ENCODE results near the gene CPSF3.

CPSF3 gene

GRCh38 chr2:9422321-9423099 is 944 bp upstream of the CPSF3 start:
- peak; percentile 29 to 47 for DNase-seq

- peak in 1 of 2 donors; percentile 34 for DNase-seq
Measured at GRCh38 chr2:9423922-9424272, 443 bp downstream of the CPSF3 start.

GRCh38 chr2:9424447-9425164 is 1.2 kb downstream of the CPSF3 start:
- DNase-seq, result no peak

GRCh38 chr2:9428965-9429577 is 5.6 kb downstream of the CPSF3 start:
- no peak for DNase-seq

- no peak for DNase-seq
Measured at GRCh38 chr2:9430316-9431293, 7.2 kb downstream of the CPSF3 start.

GRCh38 chr2:9434489-9434888 is 11.0 kb downstream of the CPSF3 start:
- DNase-seq, result no peak

GRCh38 chr2:9439536-9439935 is 16.1 kb downstream of the CPSF3 start:
- no peak for DNase-seq

- no peak for DNase-seq
Measured at GRCh38 chr2:9440058-9440727, 16.7 kb downstream of the CPSF3 start.

GRCh38 chr2:9441556-9441955 is 18.1 kb downstream of the CPSF3 start:
- no peak for DNase-seq

- no peak for DNase-seq
Measured at GRCh38 chr2:9443526-9443925, 20.1 kb downstream of the CPSF3 start.

- peak in 1 of 2 donors; percentile 20 for DNase-seq
Measured at GRCh38 chr2:9445089-9445488, 21.6 kb downstream of the CPSF3 start.

- no peak for DNase-seq
Measured at GRCh38 chr2:9451231-9451630, 27.8 kb downstream of the CPSF3 start.

GRCh38 chr2:9460441-9461017 is 37.1 kb downstream of the CPSF3 start:
- DNase-seq, result no peak

GRCh38 chr2:9461079-9461478 is 37.6 kb downstream of the CPSF3 start:
- DNase-seq, result no peak

GRCh38 chr2:9462313-9462712 is 38.9 kb downstream of the CPSF3 start:
- DNase-seq, result no peak

GRCh38 chr2:9462886-9463697 is 39.6 kb downstream of the CPSF3 start:
- DNase-seq, result no peak

GRCh38 chr2:9463698-9464034 is 40.2 kb downstream of the CPSF3 start:
- DNase-seq, result no peak

GRCh38 chr2:9465170-9465569 is 41.7 kb downstream of the CPSF3 start:
- no peak for DNase-seq

- no peak for DNase-seq
Measured at GRCh38 chr2:9466147-9466683, 42.8 kb downstream of the CPSF3 start.

- DNase-seq, result no peak
Measured at GRCh38 chr2:9467687-9468086, 44.2 kb downstream of the CPSF3 start.

GRCh38 chr2:9471206-9471605 is 47.8 kb downstream of the CPSF3 start:
- no peak for DNase-seq

Measured in CD4-positive, alpha-beta T cell treated with Interferon alpha-2 for 1 hour (primary cell).